Kidney (tissue), 14 donors: Measurements from ENCODE around the gene HNRNPF. TPM values are rescaled to one million over a fixed set of nuclear protein-coding genes. Genes with fewer than 3 reads are reported as not detected.

ENCODE experiments used
- DNase-seq, 5 donors: peaks; one replicate each; pipeline ENCODE4 v3.0.0-alpha.2; 2013 to 2020
- FAIRE-seq: peaks from 2 replicates; lab custom pipeline; 2012; peaks lifted over from hg19 to GRCh38; lab: Jason Lieb, UNC
- H3K27ac ChIP-seq, 2 donors: one replicate each; pipeline ENCODE4 v1.7.0; 2013; ENCODE audit warnings: low read depth in 2 of 2, low read length in 2 of 2, inconsistent platforms in 1 of 2
- H3K27me3 ChIP-seq: one replicate; pipeline ENCODE4 v1.7.1; 2013; ENCODE audit warnings: low read length, inconsistent platforms; ENCODE audit not compliant: control insufficient read depth, insufficient read depth
- H3K36me3 ChIP-seq, 3 donors: one replicate each; pipeline versions ENCODE4 v1.7.0 to v1.7.1; 2013; ENCODE audit warnings: low read length in 3 of 3, control low read depth in 1 of 3, inconsistent platforms in 1 of 3; ENCODE audit not compliant: insufficient read depth in 3 of 3, control insufficient read depth in 2 of 3
- H3K4me1 ChIP-seq, 3 donors: one replicate each; pipeline versions ENCODE4 v1.7.0 to v1.7.1; 2013; ENCODE audit warnings: low read length in 3 of 3, inconsistent platforms in 1 of 3, low read depth in 1 of 3; ENCODE audit not compliant: control insufficient read depth in 2 of 3, insufficient read depth in 2 of 3
- H3K4me3 ChIP-seq, 3 donors: one replicate each; pipeline versions ENCODE4 v1.7.0 to v1.8.1; 2013; ENCODE audit warnings: low read length in 3 of 3, control low read depth in 1 of 3, inconsistent platforms in 1 of 3
- H3K9ac ChIP-seq, 3 donors: one replicate each; pipeline versions ENCODE4 v1.7.0 to v1.7.1; 2013; ENCODE audit warnings: low read length in 3 of 3, control low read depth in 1 of 3, inconsistent platforms in 1 of 3
- H3K9me3 ChIP-seq, 3 donors: one replicate each; pipeline versions ENCODE4 v1.7.0 to v1.7.1; 2013; ENCODE audit warnings: low read length in 3 of 3, control low read depth in 1 of 3, inconsistent platforms in 1 of 3; ENCODE audit not compliant: control insufficient read depth in 2 of 3, insufficient read depth in 1 of 3
- CTCF ChIP-seq: IDR thresholded peaks from 3 replicates; pipeline ENCODE4 v1.5.1; 2012; ENCODE audit warnings: mild to moderate bottlenecking, moderate library complexity, borderline replicate concordance; ENCODE audit not compliant: insufficient read depth; ENCODE audit errors: extremely low read depth
- intact Hi-C: fragments of 100-400 bp; cut with DNase I; formaldehyde crosslinking; loops from one replicate; pipeline ENCODE4 v1.11.1; 2022
- polyA plus RNA-seq: library from polyadenylated mRNA; stranded (reverse); fragments of 350-450 nt; fragmentation: Illumina TruSeq; extraction: RNeasy Lipid Tissue Mini Kit (QIAGEN cat#74804); gene quantifications from one replicate; pipeline ENCODE4 v1.2.3, GENCODE V29; 2014; ENCODE audit warnings: low read depth, low replicate concordance; ENCODE audit not compliant: insufficient read depth
- total RNA-seq: library from RNA; stranded (reverse); fragmentation: NEBNext Ultra II Directional; extraction: Animal tissue kit (Norgen Biotek cat#: 25700); gene quantifications from one replicate; pipeline ENCODE4 v1.2.1, GENCODE V29; 2021
- donor health status: control.
- donor health status: control.
- donor health status: control.
- donor health status: control.
- donor health status: control.
- donor health status: DM: yes; HTN: yes; CAD: no.
- donor health status: Normal renal cell carcinoma (clear cell type).

Gene HNRNPF
- total and polyA plus RNA-seq, 2 donors from 2014 or later = 74.0 to 190 TPM

GRCh38 chr10:43362191-43362839 lies 46.7 kb downstream of the HNRNPF start:
- Histone ChIP-seq H3K9me3 (no peaks in the 10 kb centered on the region), H3K36me3 (no peaks in the 10 kb centered on the region), H3K4me1 (peaks cover 0 to 6% (median 0%) of the 10 kb centered on the region in 3 donors), H3K27me3 (no peaks in the 10 kb centered on the region), H3K27ac (peak overlapping the region; percentile 77 to 88), H3K4me3 (peak overlapping the region; percentile 89 to 97 (median 92)), H3K9ac (peak overlapping the region; percentile 71 to 86 (median 79))
- intact Hi-C loops = no loop called here
- DNase-seq = peak; percentile 99 to 100 (median 99)
- peak; percentile 76 for FAIRE-seq
- TF ChIP-seq CTCF = peak; percentile 39

- no peak for TF ChIP-seq CTCF
Observed at GRCh38 chr10:43361547-43362190, 47.3 kb downstream of the HNRNPF start.

GRCh38 chr10:43360086-43360485 lies 48.9 kb downstream of the HNRNPF start:
- TF ChIP-seq CTCF = no peak
- intact Hi-C loops = no loop called here
- Histone ChIP-seq H3K9ac (no peak overlapping the region), H3K9me3 (no peaks in the 10 kb centered on the region), H3K27ac (no peak overlapping the region), H3K36me3 (no peaks in the 10 kb centered on the region), H3K27me3 (no peaks in the 10 kb centered on the region), H3K4me1 (peaks cover 0 to 6% (median 0%) of the 10 kb centered on the region in 3 donors), H3K4me3 (no peak overlapping the region)
- FAIRE-seq = no peak
- no peak for DNase-seq

More at GRCh38 chr10:43361547-43362190, 47.3 kb downstream of the HNRNPF start:
- intact Hi-C loops = no loop called here
- FAIRE-seq = no peak
- H3K4me3 ChIP-seq = peak overlapping the region; percentile 89 to 97 (median 92)
- no peaks in the 10 kb centered on the region for H3K27me3 ChIP-seq
- H3K9me3 ChIP-seq = no peaks in the 10 kb centered on the region
- peak in 1 of 5 donors; percentile 31 for DNase-seq
- peak overlapping the region; percentile 71 to 86 (median 79) for H3K9ac ChIP-seq
- no peaks in the 10 kb centered on the region for H3K36me3 ChIP-seq
- peaks cover 0 to 6% (median 0%) of the 10 kb centered on the region in 3 donors for H3K4me1 ChIP-seq
- peak overlapping the region; percentile 77 to 88 for H3K27ac ChIP-seq
